ENCODE results near the gene ASPG. TPM values are rescaled to one million over a fixed set of nuclear protein-coding genes. Genes with fewer than 3 reads are reported as not detected.

Gene ASPG
- total RNA-seq = not detected in 2 replicates
- not detected in 2 replicates for polyA plus RNA-seq
- polyA plus RNA-seq (2012) = not detected in 2 replicates
- polyA minus RNA-seq (ENCODE audit: low replicate concordance) = not detected in 2 replicates

DNA sequence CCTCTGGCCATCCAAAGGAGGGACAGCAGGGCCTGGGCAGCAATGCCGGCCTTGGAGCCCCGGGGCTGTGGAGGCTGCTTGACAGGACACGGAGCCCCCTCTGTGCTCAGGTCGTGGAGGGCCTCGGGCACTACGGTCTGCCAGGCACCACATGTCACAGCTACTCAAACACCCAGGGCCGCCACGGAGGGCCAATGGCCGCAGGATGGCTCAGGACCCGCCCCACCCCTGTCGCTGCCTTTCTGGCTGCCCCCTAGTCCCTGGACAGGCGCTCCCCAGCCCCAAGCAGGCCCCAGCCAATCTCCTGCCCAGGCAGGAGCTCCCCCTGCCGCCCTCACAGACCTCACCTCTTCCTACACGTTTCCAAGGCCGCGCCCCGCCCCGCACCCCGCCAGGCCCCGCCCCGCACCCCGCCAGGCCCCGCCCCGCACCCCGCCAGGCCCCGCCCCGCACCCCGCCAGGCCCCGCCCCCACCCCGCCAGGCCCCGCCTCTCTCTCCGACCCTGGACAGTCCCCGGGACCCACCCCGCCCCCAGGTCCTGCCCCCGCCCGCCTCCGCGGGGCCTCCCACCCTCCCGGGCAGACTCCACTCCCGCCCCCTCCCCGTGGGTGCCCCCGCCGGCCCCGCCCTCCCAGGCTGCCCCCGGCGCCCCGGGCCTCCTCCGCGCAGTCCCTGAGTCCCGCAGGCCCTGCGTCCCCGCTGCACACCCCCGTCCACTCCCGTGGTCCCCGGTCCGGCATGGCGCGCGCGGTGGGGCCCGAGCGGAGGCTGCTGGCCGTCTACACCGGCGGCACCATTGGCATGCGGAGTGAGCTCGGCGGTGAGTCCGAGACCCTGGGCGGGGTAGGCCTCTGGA is at the start of gene ASPG:
Gene ASPG, plus strand, starts transcription at position 669 of the 857 bp plus-strand sequence. Its CDS starts 71 bp downstream, at position 740.
- DNase-seq (ENCODE audit: low read depth in 2 of 2) = no peak
- Histone ChIP-seq H3K4me1 (ENCODE audit: control insufficient read depth, extremely low read depth, insufficient read depth, low read length) (no peaks in the 10 kb centered on the region), H3K36me3 (ENCODE audit: control insufficient read depth, insufficient read depth, low read length) (no peaks in the 10 kb centered on the region), H3K4me2 (ENCODE audit: extremely low read depth, insufficient read depth, low read length) (no peak within 1 kb of the TSS), H3K27ac (ENCODE audit: insufficient read depth, low read length) (no peak within 1 kb of the TSS), H4K20me1 (ENCODE audit: control insufficient read depth, extremely low read depth, insufficient read depth, low read length) (no peaks in the 10 kb centered on the region), H3K4me3 (replicated peaks in 1 of 4; ENCODE audit: control extremely low read depth in 1 of 4, insufficient read depth in 1 of 4, low read depth in 3 of 4, low read length in 4 of 4) (no peak within 1 kb of the TSS), H3K27me3 (ENCODE audit: control insufficient read depth, insufficient read depth, low read length) (no peaks in the 10 kb centered on the region), H2AFZ (ENCODE audit: low read length) (no peak within 1 kb of the TSS), H3K79me2 (ENCODE audit: control insufficient read depth, insufficient read depth, low read length) (no peaks in the 10 kb centered on the region), H3K9me3 (ENCODE audit: control insufficient read depth, insufficient read depth, low read depth, low read length) (no peaks in the 10 kb centered on the region), H3K9ac (ENCODE audit: insufficient read depth, low read length) (no peak within 1 kb of the TSS)
- no peak for TF ChIP-seq EZH2 (IDR thresholded peaks at IDR 0.05; ENCODE audit: low read length, missing control alignments)
- TF ChIP-seq CTCF (conservative IDR thresholded peaks at IDR 0.05 in 1 of 2, IDR thresholded peaks at IDR 0.05 in 1 of 2; ENCODE audit: low read depth in 1 of 2, low read length in 2 of 2) = no peak

DNA sequence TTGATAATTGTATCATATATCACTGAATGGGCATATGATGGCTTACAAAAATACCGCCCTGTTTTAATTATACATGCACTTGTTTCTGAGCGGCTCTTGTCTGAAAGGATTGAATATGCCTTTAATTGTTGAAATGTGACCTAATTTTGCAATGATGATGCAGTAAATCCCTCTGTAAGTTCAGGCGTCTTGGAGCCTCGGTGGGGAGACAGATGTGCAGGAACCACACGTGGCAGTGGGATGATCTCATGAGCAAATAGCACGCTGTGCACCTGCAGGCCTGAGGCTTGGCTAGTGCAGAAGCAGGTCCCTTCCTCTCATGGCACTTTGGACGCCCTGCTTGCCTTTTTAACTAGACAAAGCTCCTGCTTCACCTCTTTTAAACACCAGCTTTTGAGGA is 49.3 kb upstream of the ASPG start:
- H3K36me3 ChIP-seq (ENCODE audit: control insufficient read depth, insufficient read depth, low read length) = no peaks in the 10 kb centered on the region
- H3K27me3 ChIP-seq (ENCODE audit: control insufficient read depth, insufficient read depth, low read length) = no peaks in the 10 kb centered on the region

More for the DNA sequence above, 49.3 kb upstream of the ASPG start:
- Histone ChIP-seq H3K4me3 (replicated peaks in 1 of 4; ENCODE audit: control extremely low read depth in 1 of 4, insufficient read depth in 1 of 4, low read depth in 3 of 4, low read length in 4 of 4) (no peak overlapping the region), H2AFZ (ENCODE audit: low read length) (no peak overlapping the region), H3K27ac (ENCODE audit: insufficient read depth, low read length) (no peak overlapping the region), H3K9ac (ENCODE audit: insufficient read depth, low read length) (no peak overlapping the region), H3K4me1 (ENCODE audit: control insufficient read depth, extremely low read depth, insufficient read depth, low read length) (no peaks in the 10 kb centered on the region), H3K79me2 (ENCODE audit: control insufficient read depth, insufficient read depth, low read length) (no peaks in the 10 kb centered on the region), H4K20me1 (ENCODE audit: control insufficient read depth, extremely low read depth, insufficient read depth, low read length) (no peaks in the 10 kb centered on the region), H3K9me3 (ENCODE audit: control insufficient read depth, insufficient read depth, low read depth, low read length) (no peaks in the 10 kb centered on the region), H3K4me2 (ENCODE audit: extremely low read depth, insufficient read depth, low read length) (no peak overlapping the region)
- no peak for DNase-seq (ENCODE audit: low read depth in 2 of 2)
- TF ChIP-seq CTCF (conservative IDR thresholded peaks at IDR 0.05 in 1 of 2, IDR thresholded peaks at IDR 0.05 in 1 of 2; ENCODE audit: low read depth in 1 of 2, low read length in 2 of 2) (no peak), EZH2 (IDR thresholded peaks at IDR 0.05; ENCODE audit: low read length, missing control alignments) (no peak)
